ENCODE data around the gene SLC13A1. TPM values are rescaled to one million over a fixed set of nuclear protein-coding genes. Genes with fewer than 3 reads are reported as not detected.

SLC13A1 gene
- total RNA-seq, 3 donors from 2014 or later, result 0.63 to 2.1 (median 1.6) TPM

- no peak overlapping the region for H3K4me3 ChIP-seq
- H3K4me1 ChIP-seq (ENCODE audit: low read depth), result no peaks in the 10 kb centered on the region
- H3K36me3 ChIP-seq (ENCODE audit: low read depth), result no peaks in the 10 kb centered on the region
- H3K9me3 ChIP-seq, result no peaks in the 10 kb centered on the region
- intact Hi-C loops (cut with DNase I, micrococcal nuclease), result no loop called here
- DNase-seq (no peak), ATAC-seq (no peak)
- no peak for TF ChIP-seq CTCF (IDR thresholded peaks at IDR 0.05)
These were observed 120.7 kb downstream of the SLC13A1 start for GRCh38 chr7:123079021-123079420.

GRCh38 chr7:123075838-123076467 lies 123.8 kb downstream of the SLC13A1 start:
- TF ChIP-seq CTCF (IDR thresholded peaks at IDR 0.05), result no peak
- DNase-seq (no peak), ATAC-seq (no peak)
- Histone ChIP-seq H3K36me3 (ENCODE audit: low read depth) (no peaks in the 10 kb centered on the region), H3K9me3 (no peaks in the 10 kb centered on the region), H3K4me1 (ENCODE audit: low read depth) (no peaks in the 10 kb centered on the region), H3K4me3 (no peak overlapping the region)
- intact Hi-C loops (cut with DNase I, micrococcal nuclease), result no loop called here

- intact Hi-C loops (cut with DNase I, micrococcal nuclease), result no loop called here
- DNase-seq, result peak in 1 of 3 donors; percentile 3
These were observed 129.0 kb downstream of the SLC13A1 start for GRCh38 chr7:123070702-123071286.

GRCh38 chr7:123067814-123068213 lies 132.0 kb downstream of the SLC13A1 start:
- no peaks in the 10 kb centered on the region for H3K9me3 ChIP-seq
- no peak overlapping the region for H3K4me3 ChIP-seq
- ATAC-seq, result no peak
- TF ChIP-seq CTCF (IDR thresholded peaks at IDR 0.05), result no peak
- H3K4me1 ChIP-seq (ENCODE audit: low read depth), result no peaks in the 10 kb centered on the region
- intact Hi-C loops (cut with DNase I, micrococcal nuclease), result no loop called here
- no peak for DNase-seq
- H3K36me3 ChIP-seq (ENCODE audit: low read depth), result no peaks in the 10 kb centered on the region

More at GRCh38 chr7:123070702-123071286, 129.0 kb downstream of the SLC13A1 start:
- Histone ChIP-seq H3K4me1 (ENCODE audit: low read depth) (no peaks in the 10 kb centered on the region), H3K9me3 (no peaks in the 10 kb centered on the region), H3K36me3 (ENCODE audit: low read depth) (no peaks in the 10 kb centered on the region), H3K4me3 (no peak overlapping the region)
- no peak for ATAC-seq
- TF ChIP-seq CTCF (IDR thresholded peaks at IDR 0.05), result no peak

Other genes starting within 250 kb of the SLC13A1 start
- not detected for gene TAS2R16, start 204.3 kb downstream of the SLC13A1 start, total RNA-seq